PC-3 (cell line): Measurements from ENCODE around the gene ACVR1. TPM values are rescaled to one million over a fixed set of nuclear protein-coding genes. Genes with fewer than 3 reads are reported as not detected.
"Not testable (repeated sequence)": the region's sequence is repeated elsewhere in the genome, so short reads cannot be mapped to it uniquely, and the experiment has no call there.

Experiments used
- ATAC-seq: fragments of 200-7000 bp; cut with Tn5 transposase; 2 replicates; pipeline ENCODE4 v1.9.1; 2020; ENCODE audit warnings: mild to moderate bottlenecking, moderate library complexity
- BruUV-seq: library from RNA; stranded (reverse); fragments of 400-500 nt; replicated peaks from 2 replicates; lab custom pipeline; 2021; lab: Mats Ljungman, UMichigan
- CTCF ChIA-PET: fragments of 300-600 bp; sonication (Branson Sonifier 250); formaldehyde crosslinking; loops from one replicate; lab custom pipeline; 2022; ENCODE audit warnings: antibody characterized with exemption; lab: Charles Lee
- POLR2A ChIA-PET: fragments of 300-600 bp; sonication (Branson Sonifier 250); formaldehyde crosslinking; loops from one replicate; lab custom pipeline; 2022; ENCODE audit warnings: antibody characterized with exemption; ENCODE audit not compliant: unreplicated experiment; lab: Charles Lee
- DNase-seq: peaks from one replicate; pipeline ENCODE4 v3.0.0-alpha.2; 2015
- H2AFZ ChIP-seq: fragments of 300-600 bp; sonication (generic); 2 replicates; pipeline ENCODE4 v1.6.0; 2016; ENCODE audit warnings: antibody characterized with exemption, low read length
- H3F3A ChIP-seq: fragments of 300-600 bp; sonication (generic); one replicate; pipeline ENCODE4 v1.6.0; 2017; ENCODE audit warnings: antibody characterized with exemption, low read length, control low read depth, mild to moderate bottlenecking; ENCODE audit not compliant: unreplicated experiment
- H3K27ac ChIP-seq: fragments of 300-600 bp; sonication (generic); 2 replicates; pipeline ENCODE4 v1.5.1; 2016; ENCODE audit warnings: mild to moderate bottlenecking, low read length
- H3K27me3 ChIP-seq: fragments of 300-600 bp; sonication (generic); 2 replicates; pipeline ENCODE4 v1.6.1; 2016; ENCODE audit warnings: low read length, mixed read lengths
- H3K36me3 ChIP-seq: fragments of 300-600 bp; sonication (generic); 2 replicates; pipeline ENCODE4 v1.6.1; 2016; ENCODE audit warnings: low read depth, mixed run types, low read length, mixed read lengths
- H3K4me1 ChIP-seq: fragments of 300-600 bp; sonication (generic); 2 replicates; pipeline ENCODE4 v1.5.1; 2016; ENCODE audit warnings: low read length; ENCODE audit not compliant: insufficient read depth
- H3K4me2 ChIP-seq: fragments of 300-600 bp; sonication (generic); 2 replicates; pipeline ENCODE4 v1.6.0; 2016; ENCODE audit warnings: low read length
- H3K4me3 ChIP-seq: fragments of 300-600 bp; sonication (generic); 2 replicates; pipeline ENCODE4 v1.5.1; 2016; ENCODE audit warnings: mild to moderate bottlenecking, low read length, mixed read lengths
- H3K79me2 ChIP-seq: fragments of 300-600 bp; sonication (generic); 2 replicates; pipeline ENCODE4 v1.6.1; 2017; ENCODE audit warnings: low read length, mixed read lengths
- H3K9ac ChIP-seq: fragments of 300-600 bp; sonication (generic); 2 replicates; pipeline ENCODE4 v1.6.0; 2016; ENCODE audit warnings: mild to moderate bottlenecking, low read length
- H3K9me2 ChIP-seq: fragments of 300-600 bp; sonication (generic); replicated peaks from 2 replicates; pipeline ENCODE4 v1.6.1; 2016; ENCODE audit warnings: mixed run types, low read length, mixed read lengths
- H3K9me3 ChIP-seq: fragments of 300-600 bp; sonication (generic); 2 replicates; pipeline ENCODE4 v1.6.1; 2016; ENCODE audit warnings: low read length, mixed read lengths
- H4K20me1 ChIP-seq: fragments of 300-600 bp; sonication (generic); 2 replicates; pipeline ENCODE4 v1.6.1; 2016; ENCODE audit warnings: low read length, mixed read lengths
- CTCF ChIP-seq: fragments of 300-600 bp; sonication (generic); conservative IDR thresholded peaks from 2 replicates; pipeline ENCODE4 v1.5.1; 2017; ENCODE audit warnings: antibody characterized with exemption, low read depth, mild to moderate bottlenecking, low read length
- EZH2 ChIP-seq: fragments of 300-600 bp; sonication (generic); IDR thresholded peaks from one replicate; pipeline ENCODE4 v1.6.1; 2017; ENCODE audit warnings: antibody characterized with exemption, mild to moderate bottlenecking, low read length; ENCODE audit not compliant: unreplicated experiment
- EZH2phosphoT487 ChIP-seq: fragments of 300-600 bp; sonication (generic); IDR thresholded peaks from 2 replicates; pipeline ENCODE4 v1.6.1; 2018; ENCODE audit warnings: mild to moderate bottlenecking, antibody characterized with exemption, low read length, borderline replicate concordance
- intact Hi-C: fragments of 100-400 bp; cut with micrococcal nuclease; formaldehyde crosslinking; loops from 2 replicates; pipeline ENCODE4 v1.9.0; 2023
- total RNA-seq: library from RNA; depleted of rRNA; stranded (reverse); fragments of >200 nt; gene quantifications from 2 replicates; pipeline ENCODE4 v1.2.3, GENCODE V29; 2014

Gene ACVR1
- total RNA-seq, 1 experiment from 2014 or later = 6.7 TPM

DNA sequence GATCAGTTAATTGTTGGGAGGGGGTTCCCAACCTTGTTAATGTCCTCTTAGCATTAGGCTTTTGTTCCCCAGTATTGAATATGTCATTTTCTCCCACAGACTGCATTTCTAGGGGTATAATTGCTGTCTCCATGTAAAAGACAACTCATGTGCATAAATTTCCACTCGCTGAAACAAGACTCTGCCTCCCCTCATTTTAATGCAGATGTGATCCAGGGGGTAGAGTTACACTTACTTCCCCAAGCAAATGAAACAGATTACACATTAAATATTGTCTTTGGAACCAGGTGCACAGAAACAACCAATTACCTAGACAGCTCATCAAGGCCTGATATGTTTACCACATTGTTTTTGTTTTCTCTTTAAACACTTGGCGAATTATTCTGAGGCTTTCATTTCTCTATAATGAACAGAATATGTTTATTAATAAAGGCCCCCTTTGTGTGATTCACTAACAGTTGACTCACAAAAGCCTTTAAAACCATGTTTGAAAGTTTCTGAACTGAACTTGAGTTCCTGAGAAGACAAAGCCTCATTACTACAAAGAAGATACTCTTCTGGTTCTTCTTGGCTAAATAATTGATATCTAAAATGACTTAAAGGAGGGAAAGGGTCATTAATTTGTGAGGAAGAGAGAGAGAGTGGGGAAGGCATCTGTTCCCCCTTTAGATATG is 15.0 kb upstream of the ACVR1 start:
- Histone ChIP-seq H3K9me3 (no peaks in the 10 kb centered on the region), H3F3A (no peaks in the 10 kb centered on the region), H3K79me2 (no peaks in the 10 kb centered on the region), H3K4me2 (no peak overlapping the region), H3K4me1 (peaks cover 19% of the 10 kb centered on the region), H4K20me1 (no peaks in the 10 kb centered on the region), H3K9me2 (no peaks in the 10 kb centered on the region), H3K4me3 (no peak overlapping the region), H3K9ac (no peak overlapping the region), H3K27ac (no peak overlapping the region), H3K36me3 (no peaks in the 10 kb centered on the region), H2AFZ (no peak overlapping the region), H3K27me3 (no peaks in the 10 kb centered on the region)
- ATAC-seq (peak; percentile 27; the same call in 1 of the 2 replicates), DNase-seq (no peak)
- CTCF ChIA-PET = no interaction called here
- no TSS peak for BruUV-seq
- intact Hi-C loops = no loop called here
- no peak for TF ChIP-seq CTCF
- no peak for TF ChIP-seq EZH2
- no peak for TF ChIP-seq EZH2phosphoT487
- POLR2A ChIA-PET = no interaction called here

DNA sequence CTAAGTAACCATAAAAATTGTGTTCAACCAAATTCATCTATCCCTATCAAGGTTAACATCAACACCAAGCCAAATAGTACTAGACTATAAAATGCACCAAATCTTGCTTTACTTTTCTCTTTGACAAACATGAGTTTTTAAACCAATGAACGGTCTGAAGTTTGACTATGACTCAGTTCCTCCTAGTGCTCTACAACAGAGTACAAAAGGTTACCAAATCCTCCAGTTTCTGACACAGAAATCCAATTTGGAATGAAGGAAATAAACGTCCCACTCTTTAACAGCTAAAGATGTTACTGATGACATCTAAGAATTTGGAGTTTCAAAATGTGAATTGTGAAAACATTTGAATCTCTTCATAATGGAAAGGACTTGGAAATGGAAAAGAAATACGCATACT is 11.8 kb upstream of the ACVR1 start:
- Histone ChIP-seq H3F3A (no peaks in the 10 kb centered on the region), H3K27ac (no peak overlapping the region), H3K9me2 (no peaks in the 10 kb centered on the region), H3K79me2 (no peaks in the 10 kb centered on the region), H3K4me1 (0 out of 2 replicates have a peak, but pooled peaks cover 4% of the 10 kb centered on the region), H2AFZ (no peak overlapping the region), H3K9me3 (no peaks in the 10 kb centered on the region), H3K4me2 (no peak overlapping the region), H4K20me1 (no peaks in the 10 kb centered on the region), H3K4me3 (no peak overlapping the region), H3K27me3 (no peaks in the 10 kb centered on the region), H3K36me3 (no peaks in the 10 kb centered on the region), H3K9ac (no peak overlapping the region)
- intact Hi-C loops = no loop called here
- TF ChIP-seq EZH2phosphoT487 = no peak
- no peak for TF ChIP-seq EZH2
- no peak for TF ChIP-seq CTCF
- BruUV-seq = no TSS peak
- CTCF ChIA-PET = no interaction called here
- POLR2A ChIA-PET = no interaction called here
- no peak for DNase-seq
- no peak; the same call in 1 of the 2 replicates for ATAC-seq

GRCh38 chr2:157884533-157884932 is 8.4 kb upstream of the ACVR1 start:
- H3K9me2 ChIP-seq, BruUV-seq, H4K20me1 ChIP-seq, CTCF ChIA-PET, H3K27ac ChIP-seq, H3K79me2 ChIP-seq, H3K9ac ChIP-seq, H3K36me3 ChIP-seq, H3K4me3 ChIP-seq, intact Hi-C loops, H2AFZ ChIP-seq, POLR2A ChIA-PET, H3F3A ChIP-seq, H3K9me3 ChIP-seq, DNase-seq, H3K27me3 ChIP-seq, H3K4me2 ChIP-seq, ATAC-seq: not testable (repeated sequence)
- H3K4me1 ChIP-seq = peaks cover 18% of the 10 kb centered on the region
